Thoracic aorta (tissue), 2 donors: ENCODE results near the gene TPRX1. TPM values are rescaled to one million over a fixed set of nuclear protein-coding genes. Genes with fewer than 3 reads are reported as not detected.
"Not testable (repeated sequence)": the region's sequence is repeated elsewhere in the genome, so short reads cannot be mapped to it uniquely, and the experiment has no call there.

Experiments
- ATAC-seq: fragments of 150-250 bp; one replicate; pipeline ENCODE4 v1.8.0; 2017; ENCODE audit warnings: low read depth; ENCODE audit not compliant: insufficient number of reproducible peaks, low FRiP score
- DNase-seq: peaks from one replicate; pipeline ENCODE4 v3.0.0-alpha.2; 2020; ENCODE audit warnings: low spot score
- H3K27ac ChIP-seq, 2 donors: fragments of 200-600 bp; sonication (generic); 1 replicate in 1 of 2; 2 replicates in 1 of 2; pipeline ENCODE4 v1.5.1; 2016; ENCODE audit warnings: mild to moderate bottlenecking in 2 of 2, moderate library complexity in 2 of 2
- H3K27me3 ChIP-seq: fragments of 200-600 bp; sonication (generic); replicated peaks from 2 replicates; pipeline ENCODE4 v1.6.0; 2016; ENCODE audit warnings: mild to moderate bottlenecking; ENCODE audit not compliant: insufficient read depth
- H3K36me3 ChIP-seq: fragments of 200-600 bp; sonication (generic); one replicate; pipeline ENCODE4 v1.5.1; 2016
- H3K4me1 ChIP-seq, 2 donors: fragments of 200-600 bp; sonication (generic); 1 replicate in 1 of 2; 2 replicates in 1 of 2; pipeline versions ENCODE4 v1.5.1 to v1.6.0; 2016; ENCODE audit warnings: low read depth in 2 of 2, mild to moderate bottlenecking in 1 of 2; ENCODE audit not compliant: control insufficient read depth in 1 of 2
- H3K4me3 ChIP-seq: fragments of 200-600 bp; sonication (generic); 2 replicates; pipeline ENCODE4 v1.5.1; 2016; ENCODE audit warnings: mild to moderate bottlenecking
- H3K9me3 ChIP-seq: fragments of 200-600 bp; sonication (generic); 2 replicates; pipeline ENCODE4 v1.5.1; 2016
- total RNA-seq, 2 donors: library from RNA; depleted of rRNA; stranded (reverse); fragments of >200 nt; gene quantifications; one replicate each; pipeline versions ENCODE4 v1.1.0 to v1.2.3, GENCODE V29; 2016
- TF ChIP-seq, protein P1 (sequence below): fragments of 200-600 bp; sonication (generic); IDR thresholded peaks from one replicate; pipeline ENCODE4 v1.5.1; 2019; ENCODE audit warnings: antibody characterized with exemption

The TPRX1 gene
- total RNA-seq, 2 donors from 2014 or later = not detected

DNA sequence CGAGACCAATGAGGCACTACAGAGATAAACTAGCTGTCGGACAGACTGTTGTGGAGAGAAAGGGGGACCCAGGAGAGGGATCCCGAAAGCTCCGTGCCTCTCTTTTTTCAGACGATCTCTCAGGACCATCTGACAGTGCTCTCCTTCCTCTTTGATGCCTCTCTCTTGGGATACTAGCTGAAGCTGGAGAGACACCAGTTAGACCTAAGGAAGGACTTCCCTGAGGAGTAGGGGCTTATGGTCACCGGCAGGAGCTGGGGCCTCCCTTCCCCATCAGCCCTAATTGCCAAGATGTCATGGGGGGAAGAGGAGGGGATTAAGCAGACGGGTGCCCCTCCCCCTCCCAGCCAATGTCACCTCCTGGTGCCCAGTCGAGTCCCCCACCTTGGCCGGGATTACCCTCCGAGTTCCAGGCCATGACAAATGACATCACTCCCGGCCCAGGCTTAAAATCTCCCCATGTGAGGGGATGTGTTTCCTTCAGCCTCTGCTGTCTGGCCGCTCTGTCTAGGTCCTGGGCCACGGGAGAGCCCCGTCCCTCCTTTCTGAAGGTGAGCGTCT is 17.2 kb upstream of the TPRX1 start, which contains the start of gene CRX:
CRX (plus strand) TSS at position 478 of the 561 bp plus-strand sequence. CDS start 12,507 bp downstream, outside the sequence.
- DNase-seq (no peak), ATAC-seq (no peak)

DNA sequence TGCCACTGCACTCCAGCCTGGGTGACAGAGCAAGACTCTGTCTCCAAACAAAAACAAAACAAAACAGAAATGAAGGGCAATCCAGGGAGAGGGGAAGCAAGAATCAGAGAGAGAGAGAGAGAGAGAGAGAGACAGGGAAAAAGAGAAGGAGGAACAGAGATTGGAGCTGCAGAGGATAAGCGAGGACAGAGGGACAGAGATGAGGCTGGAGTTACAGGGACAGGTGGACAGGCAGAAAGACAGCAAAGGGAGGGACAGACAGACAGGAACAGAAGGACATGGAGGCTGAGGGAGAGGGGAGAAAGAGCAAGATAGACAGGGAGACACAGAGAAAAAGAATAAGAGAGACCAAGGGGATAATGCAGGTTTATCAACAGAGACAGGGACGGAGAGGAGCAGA is 16.1 kb upstream of the TPRX1 start:
- Histone ChIP-seq H3K27me3 (no peaks in the 10 kb centered on the region), H3K4me1 (no peaks in the 10 kb centered on the region), H3K4me3 (no peak overlapping the region), H3K9me3 (no peaks in the 10 kb centered on the region), H3K36me3 (no peaks in the 10 kb centered on the region), H3K27ac (no peak overlapping the region)
- ATAC-seq = no peak
- no peak for DNase-seq
- TF ChIP-seq, protein P1, sequence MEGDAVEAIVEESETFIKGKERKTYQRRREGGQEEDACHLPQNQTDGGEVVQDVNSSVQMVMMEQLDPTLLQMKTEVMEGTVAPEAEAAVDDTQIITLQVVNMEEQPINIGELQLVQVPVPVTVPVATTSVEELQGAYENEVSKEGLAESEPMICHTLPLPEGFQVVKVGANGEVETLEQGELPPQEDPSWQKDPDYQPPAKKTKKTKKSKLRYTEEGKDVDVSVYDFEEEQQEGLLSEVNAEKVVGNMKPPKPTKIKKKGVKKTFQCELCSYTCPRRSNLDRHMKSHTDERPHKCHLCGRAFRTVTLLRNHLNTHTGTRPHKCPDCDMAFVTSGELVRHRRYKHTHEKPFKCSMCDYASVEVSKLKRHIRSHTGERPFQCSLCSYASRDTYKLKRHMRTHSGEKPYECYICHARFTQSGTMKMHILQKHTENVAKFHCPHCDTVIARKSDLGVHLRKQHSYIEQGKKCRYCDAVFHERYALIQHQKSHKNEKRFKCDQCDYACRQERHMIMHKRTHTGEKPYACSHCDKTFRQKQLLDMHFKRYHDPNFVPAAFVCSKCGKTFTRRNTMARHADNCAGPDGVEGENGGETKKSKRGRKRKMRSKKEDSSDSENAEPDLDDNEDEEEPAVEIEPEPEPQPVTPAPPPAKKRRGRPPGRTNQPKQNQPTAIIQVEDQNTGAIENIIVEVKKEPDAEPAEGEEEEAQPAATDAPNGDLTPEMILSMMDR = no peak

More for the DNA sequence above, 17.2 kb upstream of the TPRX1 start, which contains the start of gene CRX:
- Histone ChIP-seq H3K36me3 (no peaks in the 10 kb centered on the region), H3K27ac (no peak within 1 kb of the TSS), H3K4me3 (no peak within 1 kb of the TSS), H3K4me1 (no peaks in the 10 kb centered on the region), H3K9me3 (no peaks in the 10 kb centered on the region), H3K27me3 (no peaks in the 10 kb centered on the region)
- TF ChIP-seq, protein P1 = no peak

DNA sequence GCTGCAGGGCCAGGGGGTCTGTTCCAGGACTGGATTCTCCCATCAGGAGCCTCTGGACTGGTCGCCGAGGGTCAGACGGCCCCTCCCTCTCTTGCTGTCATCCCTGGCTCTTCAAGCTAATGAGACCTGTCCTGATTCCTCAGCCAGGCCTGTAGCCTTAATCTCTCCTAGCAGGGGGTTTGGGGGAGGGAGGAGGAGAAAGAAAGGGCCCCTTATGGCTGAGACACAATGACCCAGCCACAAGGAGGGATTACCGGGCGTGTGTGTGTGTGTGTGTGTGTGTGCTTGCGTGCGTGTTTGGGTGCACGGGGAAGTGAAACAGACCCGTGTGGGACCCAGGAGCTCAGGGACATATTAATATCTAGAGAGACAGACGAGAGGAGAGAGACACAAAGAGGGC is 15.5 kb upstream of the TPRX1 start:
- ATAC-seq = no peak

DNA sequence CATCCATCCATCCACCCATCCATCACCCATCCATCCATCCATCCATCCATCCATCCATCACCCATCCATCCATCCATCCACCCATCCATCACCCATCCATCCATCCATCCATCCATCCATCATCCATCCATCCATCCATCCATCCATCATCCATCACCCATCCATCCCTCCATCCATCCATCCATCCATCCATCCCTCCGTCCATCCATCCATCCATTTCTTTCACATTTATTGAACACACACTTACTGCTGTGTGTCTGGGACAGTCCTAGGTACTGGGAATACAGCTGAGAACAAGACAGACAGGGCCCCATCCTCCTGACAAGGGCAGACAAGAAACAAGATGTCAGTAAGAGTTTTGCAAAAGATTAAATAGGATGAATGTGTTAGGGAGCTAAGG is 13.9 kb upstream of the TPRX1 start:
- H3K36me3 ChIP-seq, ATAC-seq, H3K9me3 ChIP-seq, DNase-seq, H3K27me3 ChIP-seq, H3K4me1 ChIP-seq, H3K27ac ChIP-seq, H3K4me3 ChIP-seq: not testable (repeated sequence)

More for the DNA sequence above, 15.5 kb upstream of the TPRX1 start:
- no peaks in the 10 kb centered on the region for H3K9me3 ChIP-seq
- H3K4me1 ChIP-seq = no peaks in the 10 kb centered on the region
- DNase-seq = no peak
- no peak overlapping the region for H3K27ac ChIP-seq
- H3K4me3 ChIP-seq = no peak overlapping the region
- no peaks in the 10 kb centered on the region for H3K36me3 ChIP-seq
- H3K27me3 ChIP-seq = no peaks in the 10 kb centered on the region
- TF ChIP-seq, protein P1 = no peak

DNA sequence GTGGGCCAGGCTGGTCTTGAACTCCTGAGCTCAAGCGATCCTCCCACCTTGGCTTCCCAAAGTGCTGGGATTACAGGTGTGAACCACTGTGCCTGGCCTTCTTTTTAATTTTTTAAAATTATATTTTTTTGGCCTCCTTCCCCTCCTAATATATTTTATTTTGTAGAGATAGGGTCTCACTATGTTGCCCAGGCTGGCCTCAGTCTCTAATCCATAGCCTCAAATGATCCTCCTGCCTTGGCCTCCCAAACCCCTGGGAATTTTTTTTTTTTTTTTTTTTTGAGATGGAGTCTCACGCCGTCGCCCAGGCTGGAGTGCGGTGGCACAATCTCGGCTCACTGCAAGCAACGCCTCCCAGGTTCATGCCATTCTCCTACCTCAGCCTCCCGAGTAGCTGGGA is 11.9 kb upstream of the TPRX1 start:
- not testable (repeated sequence) for ATAC-seq, H3K4me3 ChIP-seq, DNase-seq

DNA sequence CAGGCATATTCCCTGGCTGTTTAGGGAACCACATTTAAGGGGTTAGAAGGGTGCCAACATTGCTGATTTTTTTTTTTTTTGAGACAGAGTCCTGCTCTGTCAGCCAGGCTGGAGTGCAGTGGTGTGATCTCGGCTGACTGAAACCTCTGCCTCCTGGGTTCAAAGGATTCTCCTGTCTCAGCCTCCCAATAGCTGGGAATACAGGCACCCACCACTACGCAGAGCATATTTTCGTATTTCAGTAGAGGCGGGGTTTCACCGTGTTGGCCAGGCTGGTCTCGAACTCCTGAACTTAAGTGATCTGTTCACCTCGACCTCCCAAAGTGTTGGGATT is 9.6 kb upstream of the TPRX1 start:
- Histone ChIP-seq H3K4me3 (no peak overlapping the region), H3K36me3 (no peaks in the 10 kb centered on the region), H3K27ac (no peak overlapping the region), H3K27me3 (no peaks in the 10 kb centered on the region), H3K9me3 (no peaks in the 10 kb centered on the region), H3K4me1 (no peaks in the 10 kb centered on the region)
- DNase-seq (no peak), ATAC-seq (no peak)
- TF ChIP-seq, protein P1 = no peak

More for the DNA sequence above, 11.9 kb upstream of the TPRX1 start:
- not testable (repeated sequence) for H3K4me1 ChIP-seq, H3K36me3 ChIP-seq, H3K27ac ChIP-seq, H3K27me3 ChIP-seq, H3K9me3 ChIP-seq
